ENCODE measurements around the gene PYY. TPM values are rescaled to one million over a fixed set of nuclear protein-coding genes. Genes with fewer than 3 reads are reported as not detected.

Gene PYY
- total and polyA plus RNA-seq, 2 donors from 2014 or later = not detected

DNA sequence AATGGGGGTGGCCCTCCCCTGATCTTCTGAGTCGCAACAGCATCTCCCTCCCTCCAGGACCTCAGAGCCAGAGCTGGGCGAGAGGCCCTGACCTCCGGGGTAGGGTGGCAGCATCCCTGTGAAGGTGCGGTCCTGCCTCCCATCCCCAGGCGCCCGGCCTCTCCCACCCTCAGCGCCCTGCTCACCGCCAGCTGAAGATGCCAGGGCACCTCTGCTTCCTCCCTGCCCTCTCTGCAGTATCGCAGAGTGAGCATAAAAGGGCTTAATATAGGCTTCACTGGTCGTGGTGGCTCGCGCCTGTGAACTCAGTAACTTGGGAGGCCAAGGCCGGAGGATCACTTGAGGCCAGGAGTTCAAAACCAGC is 35.7 kb downstream of the PYY start:
- Histone ChIP-seq H3K36me3 (ENCODE audit: control insufficient read depth in 2 of 3, insufficient read depth in 3 of 3, low read length in 3 of 3) (no peaks in the 10 kb centered on the region), H3K4me1 (ENCODE audit: control insufficient read depth in 2 of 3, insufficient read depth in 2 of 3, low read depth in 1 of 3, low read length in 3 of 3) (peaks cover 0 to 3% (median 0%) of the 10 kb centered on the region in 3 donors), H3K4me3 (ENCODE audit: low read length in 3 of 3) (no peak overlapping the region), H3K27me3 (ENCODE audit: control insufficient read depth, insufficient read depth, low read length) (no peaks in the 10 kb centered on the region), H3K27ac (ENCODE audit: low read depth in 2 of 2, low read length in 2 of 2) (no peak overlapping the region), H3K9me3 (ENCODE audit: control insufficient read depth in 2 of 3, insufficient read depth in 1 of 3, low read length in 3 of 3) (no peaks in the 10 kb centered on the region), H3K9ac (ENCODE audit: low read length in 3 of 3) (no peak overlapping the region)
- intact Hi-C loops (cut with DNase I) = no loop called here
- TF ChIP-seq, protein P1, sequence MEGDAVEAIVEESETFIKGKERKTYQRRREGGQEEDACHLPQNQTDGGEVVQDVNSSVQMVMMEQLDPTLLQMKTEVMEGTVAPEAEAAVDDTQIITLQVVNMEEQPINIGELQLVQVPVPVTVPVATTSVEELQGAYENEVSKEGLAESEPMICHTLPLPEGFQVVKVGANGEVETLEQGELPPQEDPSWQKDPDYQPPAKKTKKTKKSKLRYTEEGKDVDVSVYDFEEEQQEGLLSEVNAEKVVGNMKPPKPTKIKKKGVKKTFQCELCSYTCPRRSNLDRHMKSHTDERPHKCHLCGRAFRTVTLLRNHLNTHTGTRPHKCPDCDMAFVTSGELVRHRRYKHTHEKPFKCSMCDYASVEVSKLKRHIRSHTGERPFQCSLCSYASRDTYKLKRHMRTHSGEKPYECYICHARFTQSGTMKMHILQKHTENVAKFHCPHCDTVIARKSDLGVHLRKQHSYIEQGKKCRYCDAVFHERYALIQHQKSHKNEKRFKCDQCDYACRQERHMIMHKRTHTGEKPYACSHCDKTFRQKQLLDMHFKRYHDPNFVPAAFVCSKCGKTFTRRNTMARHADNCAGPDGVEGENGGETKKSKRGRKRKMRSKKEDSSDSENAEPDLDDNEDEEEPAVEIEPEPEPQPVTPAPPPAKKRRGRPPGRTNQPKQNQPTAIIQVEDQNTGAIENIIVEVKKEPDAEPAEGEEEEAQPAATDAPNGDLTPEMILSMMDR (IDR thresholded peaks at IDR 0.05; ENCODE audit: borderline replicate concordance, extremely low read depth, insufficient read depth) = no peak
- no peak for FAIRE-seq
- DNase-seq = no peak

DNA sequence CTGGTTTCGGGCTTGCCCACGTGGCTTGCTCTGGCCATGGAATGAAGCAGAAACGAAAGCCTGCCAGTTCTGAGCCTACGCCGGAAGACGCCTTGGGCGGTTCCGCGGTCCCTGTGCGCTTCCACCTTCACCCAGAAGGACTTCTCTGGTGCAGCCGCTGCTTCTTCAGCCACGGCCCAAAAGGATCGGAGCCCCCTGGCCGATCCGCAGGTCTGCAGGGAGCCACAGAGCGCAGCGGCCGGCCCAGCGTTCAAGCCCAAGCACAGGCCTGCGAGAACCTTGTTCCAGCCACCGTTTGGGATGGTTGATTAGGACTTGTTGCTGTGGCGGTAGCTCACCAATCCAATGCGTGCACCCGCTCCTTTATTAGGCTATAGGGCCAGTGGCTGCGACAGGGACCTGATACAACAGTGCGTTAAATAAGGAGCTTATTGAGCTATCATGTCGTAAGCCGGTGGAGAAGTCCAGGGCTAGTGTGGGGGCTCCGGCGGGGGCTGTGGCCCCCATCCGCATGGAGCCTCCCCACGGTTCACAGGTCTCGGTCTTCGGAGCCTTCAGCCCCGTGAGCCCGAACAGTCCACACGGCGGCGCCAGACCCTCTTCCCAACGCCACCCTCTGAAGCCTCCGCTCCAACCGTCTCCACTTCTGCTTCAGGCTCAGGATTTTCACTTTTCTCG is 36.3 kb downstream of the PYY start:
- peaks cover 0 to 3% (median 0%) of the 10 kb centered on the region in 3 donors for H3K4me1 ChIP-seq (ENCODE audit: control insufficient read depth in 2 of 3, insufficient read depth in 2 of 3, low read depth in 1 of 3, low read length in 3 of 3)
- DNase-seq (peak in 3 of 5 donors; percentile 62 to 77 (median 74)), FAIRE-seq (no peak)
- H3K27ac ChIP-seq (ENCODE audit: low read depth in 2 of 2, low read length in 2 of 2) = no peak overlapping the region
- intact Hi-C loops (cut with DNase I) = no loop called here
- H3K9ac ChIP-seq (ENCODE audit: low read length in 3 of 3) = no peak overlapping the region
- no peaks in the 10 kb centered on the region for H3K36me3 ChIP-seq (ENCODE audit: control insufficient read depth in 2 of 3, insufficient read depth in 3 of 3, low read length in 3 of 3)
- peak overlapping the region in 2 of 3 donors; percentile 10 to 35 for H3K4me3 ChIP-seq (ENCODE audit: low read length in 3 of 3)
- H3K27me3 ChIP-seq (ENCODE audit: control insufficient read depth, insufficient read depth, low read length) = no peaks in the 10 kb centered on the region
- peaks cover 0 to 3% (median 0%) of the 10 kb centered on the region in 3 donors for H3K9me3 ChIP-seq (ENCODE audit: control insufficient read depth in 2 of 3, insufficient read depth in 1 of 3, low read length in 3 of 3)
- TF ChIP-seq, protein P1 (IDR thresholded peaks at IDR 0.05; ENCODE audit: borderline replicate concordance, extremely low read depth, insufficient read depth) = peak; percentile 43

DNA sequence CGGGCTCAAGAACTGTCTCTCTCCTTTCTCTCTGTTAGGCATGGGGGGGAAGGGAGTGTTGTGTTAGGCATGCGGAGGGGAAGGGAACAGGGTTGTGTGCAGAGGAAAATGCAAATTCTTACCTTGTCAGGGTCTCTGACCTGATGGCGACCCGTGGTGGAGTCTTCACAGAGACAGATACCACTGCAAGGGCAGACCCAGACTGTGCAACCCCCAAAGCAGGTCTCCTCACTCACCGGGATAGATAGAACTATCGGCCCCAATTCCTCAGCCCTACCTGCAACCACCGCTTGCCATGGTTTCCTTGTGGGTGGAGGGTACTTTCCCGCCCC is 36.8 kb downstream of the PYY start:
- Histone ChIP-seq H3K4me3 (ENCODE audit: low read length in 3 of 3) (peak overlapping the region in 1 of 3 donors; percentile 10), H3K36me3 (ENCODE audit: control insufficient read depth in 2 of 3, insufficient read depth in 3 of 3, low read length in 3 of 3) (no peaks in the 10 kb centered on the region), H3K4me1 (ENCODE audit: control insufficient read depth in 2 of 3, insufficient read depth in 2 of 3, low read depth in 1 of 3, low read length in 3 of 3) (peaks cover 0 to 3% (median 0%) of the 10 kb centered on the region in 3 donors), H3K9me3 (ENCODE audit: control insufficient read depth in 2 of 3, insufficient read depth in 1 of 3, low read length in 3 of 3) (peaks cover 0 to 3% (median 0%) of the 10 kb centered on the region in 3 donors), H3K27ac (ENCODE audit: low read depth in 2 of 2, low read length in 2 of 2) (no peak overlapping the region), H3K9ac (ENCODE audit: low read length in 3 of 3) (no peak overlapping the region), H3K27me3 (ENCODE audit: control insufficient read depth, insufficient read depth, low read length) (no peaks in the 10 kb centered on the region)
- intact Hi-C loops (cut with DNase I) = no loop called here
- DNase-seq (peak in 1 of 5 donors; percentile 62), FAIRE-seq (no peak)
- TF ChIP-seq, protein P1 (IDR thresholded peaks at IDR 0.05; ENCODE audit: borderline replicate concordance, extremely low read depth, insufficient read depth) = no peak
